H1 (cell line): ENCODE data around the gene EPB41L2. TPM values are rescaled to one million over a fixed set of nuclear protein-coding genes. Genes with fewer than 3 reads are reported as not detected.

Experiments used
- CTCF ChIA-PET: fragments of 300-600 bp; sonication (Branson Sonifier 250); formaldehyde crosslinking; loops from one replicate; lab custom pipeline; 2021; ENCODE audit not compliant: partially characterized antibody; lab: Charles Lee
- POLR2A ChIA-PET: fragments of 300-600 bp; sonication (Branson Sonifier 250); formaldehyde crosslinking; loops from one replicate; lab custom pipeline; 2021; ENCODE audit warnings: inconsistent platforms; ENCODE audit not compliant: partially characterized antibody; lab: Charles Lee
- DNase-seq, 2 experiments: peaks; one replicate each; pipeline versions ENCODE4 v3.0.0 to v3.0.0-alpha.2; 2010 to 2022; ENCODE audit warnings: low spot score in 2 of 2, low read depth in 1 of 2, mixed read lengths in 1 of 2
- FAIRE-seq: peaks from 2 replicates; lab custom pipeline; 2011; peaks lifted over from hg19 to GRCh38; lab: Jason Lieb, UNC
- H2AFZ ChIP-seq: 2 replicates; pipeline ENCODE4 v1.8.1; 2012; ENCODE audit warnings: low read length, inconsistent platforms
- H2AK5ac ChIP-seq: 2 replicates; pipeline ENCODE4 v1.6.1; 2013; ENCODE audit warnings: low read depth, low read length
- H2BK120ac ChIP-seq: replicated peaks from 2 replicates; pipeline ENCODE3; 2013; ENCODE audit warnings: low read depth, low read length, inconsistent platforms
- H2BK12ac ChIP-seq: 2 replicates; pipeline ENCODE4 v1.6.1; 2013; ENCODE audit warnings: low read depth, low read length
- H2BK15ac ChIP-seq: 2 replicates; pipeline ENCODE4 v1.6.1; 2013; ENCODE audit warnings: low read length
- H2BK20ac ChIP-seq: 2 replicates; pipeline ENCODE4 v1.6.1; 2013; ENCODE audit warnings: low read length
- H2BK5ac ChIP-seq: 2 replicates; pipeline ENCODE4 v1.6.1; 2013; ENCODE audit warnings: low read depth, low read length
- H3K14ac ChIP-seq: 2 replicates; pipeline ENCODE4 v1.6.1; 2013; ENCODE audit warnings: inconsistent platforms; ENCODE audit not compliant: insufficient read length
- H3K18ac ChIP-seq: 2 replicates; pipeline ENCODE4 v1.6.1; 2013; ENCODE audit warnings: low read length; ENCODE audit errors: extremely low read depth
- H3K23ac ChIP-seq: 2 replicates; pipeline ENCODE4 v1.6.1; 2013; ENCODE audit warnings: inconsistent platforms; ENCODE audit not compliant: insufficient read length
- H3K23me2 ChIP-seq: 2 replicates; pipeline ENCODE4 v1.6.1; 2013; ENCODE audit warnings: low read depth, low read length
- H3K27ac ChIP-seq: 2 replicates; pipeline ENCODE4 v1.6.1; 2011; ENCODE audit warnings: low read depth, low read length, inconsistent platforms
- H3K27me3 ChIP-seq, 4 experiments: replicated peaks in 1 of 4; 1 replicate in 1 of 4; 2 replicates in 3 of 4; pipeline versions ENCODE4 v1.6.1 to v1.8.1; 2011 to 2013; ENCODE audit warnings: low read length in 3 of 4, mild to moderate bottlenecking in 3 of 4, inconsistent platforms in 2 of 4, mixed read lengths in 2 of 4, moderate library complexity in 1 of 4; ENCODE audit not compliant: control insufficient read depth in 3 of 4, insufficient read depth in 3 of 4; ENCODE audit errors: extremely low read depth in 1 of 4
- H3K36me3 ChIP-seq, 4 experiments: 2 replicates each; pipeline versions ENCODE4 v1.6.1 to v1.8.1; 2011 to 2013; ENCODE audit warnings: mild to moderate bottlenecking in 4 of 4, low read length in 3 of 4, moderate library complexity in 2 of 4, control low read depth in 1 of 4, inconsistent platforms in 1 of 4; ENCODE audit not compliant: insufficient read depth in 4 of 4, control insufficient read depth in 2 of 4
- H3K4ac ChIP-seq: replicated peaks from 2 replicates; pipeline ENCODE3; 2013; ENCODE audit warnings: low read length, low read depth, mixed read lengths, inconsistent platforms; ENCODE audit not compliant: insufficient read length
- H3K4me1 ChIP-seq, 4 experiments: replicated peaks in 1 of 4; 1 replicate in 1 of 4; 2 replicates in 3 of 4; pipeline versions ENCODE4 v1.6.1 to v1.8.1; 2011 to 2013; ENCODE audit warnings: low read length in 3 of 4, inconsistent platforms in 2 of 4, mixed read lengths in 1 of 4; ENCODE audit not compliant: insufficient read depth in 4 of 4, control insufficient read depth in 3 of 4
- H3K4me2 ChIP-seq, 2 experiments: 2 replicates each; pipeline versions ENCODE4 v1.6.1 to v1.8.1; 2011 to 2013; ENCODE audit warnings: low read depth in 2 of 2, low read length in 2 of 2, control low read depth in 1 of 2, inconsistent platforms in 1 of 2, mild to moderate bottlenecking in 1 of 2; ENCODE audit not compliant: insufficient read depth in 1 of 2
- H3K4me3 ChIP-seq, 4 experiments: fragments of 200-600, 300-600 bp in 1 of 4; sonication (generic), shearing (Covaris generic), sonication (Bioruptor Twin) in 1 of 4; 2 replicates each; pipeline versions ENCODE4 v1.5.1 to v1.8.1; 2011 to 2016; ENCODE audit warnings: low read length in 4 of 4, low read depth in 3 of 4, control low read depth in 2 of 4, inconsistent platforms in 2 of 4, mild to moderate bottlenecking in 2 of 4, mixed read lengths in 1 of 4, moderate library complexity in 1 of 4; ENCODE audit not compliant: insufficient read depth in 2 of 4; ENCODE audit errors: extremely low read depth in 1 of 4
- H3K56ac ChIP-seq: replicated peaks from 2 replicates; pipeline ENCODE3; 2013; ENCODE audit warnings: low read depth, mild to moderate bottlenecking, mixed read lengths, low read length, inconsistent platforms; ENCODE audit not compliant: insufficient read length
- H3K79me1 ChIP-seq: 2 replicates; pipeline ENCODE4 v1.6.1; 2013; ENCODE audit warnings: low read depth, low read length, control low read depth
- H3K79me2 ChIP-seq, 2 experiments: 2 replicates each; pipeline versions ENCODE4 v1.6.1 to v1.8.1; 2012 to 2013; ENCODE audit warnings: low read length in 2 of 2, mild to moderate bottlenecking in 2 of 2, inconsistent platforms in 1 of 2; ENCODE audit not compliant: insufficient read depth in 2 of 2, control insufficient read depth in 1 of 2
- H3K9ac ChIP-seq, 4 experiments: replicated peaks in 1 of 4; 1 replicate in 1 of 4; 2 replicates in 3 of 4; pipeline versions ENCODE4 v1.6.1 to v1.8.1; 2011 to 2013; ENCODE audit warnings: low read depth in 3 of 4, low read length in 3 of 4, control low read depth in 2 of 4, mild to moderate bottlenecking in 2 of 4, moderate library complexity in 2 of 4, inconsistent platforms in 1 of 4; ENCODE audit errors: extremely low read depth in 1 of 4
- H3K9me3 ChIP-seq, 2 experiments: 2 replicates each; pipeline versions ENCODE4 v1.6.1 to v1.8.1; 2012 to 2013; ENCODE audit warnings: mild to moderate bottlenecking in 2 of 2, moderate library complexity in 2 of 2, control low read depth in 1 of 2, inconsistent platforms in 1 of 2, low read depth in 1 of 2, low read length in 1 of 2, mixed read lengths in 1 of 2; ENCODE audit not compliant: insufficient read depth in 2 of 2
- H4K20me1 ChIP-seq, 2 experiments: replicated peaks in 1 of 2; 2 replicates each; pipeline versions ENCODE3 to v1.8.1; 2011 to 2013; ENCODE audit warnings: inconsistent platforms in 2 of 2, low read length in 2 of 2, mild to moderate bottlenecking in 1 of 2; ENCODE audit not compliant: insufficient read depth in 2 of 2, control insufficient read depth in 1 of 2
- H4K5ac ChIP-seq: 2 replicates; pipeline ENCODE4 v1.6.1; 2013; ENCODE audit warnings: low read length, low read depth, mixed read lengths, inconsistent platforms; ENCODE audit not compliant: insufficient read length
- H4K8ac ChIP-seq: 2 replicates; pipeline ENCODE4 v1.8.0; 2013; ENCODE audit warnings: mild to moderate bottlenecking, moderate library complexity, low read length, inconsistent platforms; ENCODE audit not compliant: insufficient read depth; ENCODE audit errors: extremely low read depth
- H4K91ac ChIP-seq: replicated peaks from 2 replicates; pipeline ENCODE3; 2013; ENCODE audit warnings: low read length, mixed read lengths, inconsistent platforms; ENCODE audit not compliant: insufficient read length
- BACH1 ChIP-seq: IDR thresholded peaks from 2 replicates; pipeline ENCODE4 v1.6.1; 2012; ENCODE audit warnings: low read length, improper control_type of control experiment
- BCL11A ChIP-seq, 2 experiments: IDR thresholded peaks; one replicate each; pipeline ENCODE4 v1.6.1; 2011; ENCODE audit warnings: low read depth in 2 of 2, low read length in 2 of 2, mild to moderate bottlenecking in 2 of 2
- CBX5 ChIP-seq: fragments of 300-800, 300-1000 bp; sonication (generic); IDR thresholded peaks from 2 replicates; pipeline ENCODE4 v1.7.1; 2016; ENCODE audit warnings: antibody characterized with exemption, low read length, low read depth
- CREB1 ChIP-seq: IDR thresholded peaks from 2 replicates; pipeline ENCODE4 v1.6.1; 2012; ENCODE audit warnings: inconsistent platforms
- FOSL1 ChIP-seq: IDR thresholded peaks from 2 replicates; pipeline ENCODE4 v1.6.1; 2011; ENCODE audit warnings: mild to moderate bottlenecking, low read depth, low read length, moderate library complexity; ENCODE audit not compliant: insufficient read depth
- GABPA ChIP-seq: IDR thresholded peaks from 2 replicates; pipeline ENCODE4 v1.6.1; 2011; ENCODE audit warnings: mild to moderate bottlenecking, low read length, moderate library complexity, borderline replicate concordance; ENCODE audit not compliant: insufficient read depth
- HDAC2 ChIP-seq, 2 experiments: fragments of 300-600 bp in 1 of 2; sonication (generic) in 1 of 2; IDR thresholded peaks; 2 replicates each; pipeline ENCODE4 v1.6.1; 2011 to 2012; ENCODE audit warnings: low read depth in 2 of 2, low read length in 2 of 2, mild to moderate bottlenecking in 2 of 2, moderate library complexity in 2 of 2, borderline replicate concordance in 1 of 2, inconsistent platforms in 1 of 2
- JUND ChIP-seq: IDR thresholded peaks from 2 replicates; pipeline ENCODE4 v1.6.1; 2011; ENCODE audit warnings: mild to moderate bottlenecking, improper control_type of control experiment, low read length
- NRF1 ChIP-seq: IDR thresholded peaks from 2 replicates; pipeline ENCODE4 v1.6.1; 2011; ENCODE audit warnings: mild to moderate bottlenecking, low read depth, low read length, improper control_type of control experiment
- PHF8 ChIP-seq: fragments of 200-600 bp; sonication (generic); conservative IDR thresholded peaks from 2 replicates; pipeline ENCODE4 v1.7.1; 2012; ENCODE audit warnings: low read depth, mild to moderate bottlenecking, inconsistent platforms, low read length, moderate library complexity
- TAF7 ChIP-seq: optimal IDR thresholded peaks from 2 replicates; pipeline ENCODE3; 2011; ENCODE audit warnings: low read depth, mild to moderate bottlenecking, inconsistent platforms, low read length, moderate library complexity, borderline replicate concordance
- ZNF274 ChIP-seq: IDR thresholded peaks from 2 replicates; pipeline ENCODE4 v1.7.0; 2012; ENCODE audit warnings: low read length, borderline replicate concordance; ENCODE audit errors: extremely low read depth
- WGBS, 2 experiments: shearing (Covaris generic) in 1 of 2; methylation state at CpG; one replicate each; pipeline versions ENCODE4 v1.1.6 to v1.1.7; 2013 to 2015; ENCODE audit warnings: low lambda C conversion rate in 2 of 2, mixed read lengths in 2 of 2, inconsistent platforms in 1 of 2, low coverage in 1 of 2, missing lambda C conversion rate in 1 of 2; ENCODE audit not compliant: insufficient replicate concordance in 2 of 2, insufficient coverage in 1 of 2, insufficient read length in 1 of 2; ENCODE audit errors: extremely low coverage in 1 of 2, missing lambda C conversion rate in 1 of 2; 5-methylcytosine and 5-hydroxymethylcytosine counted together
- polyA plus RNA-seq, 7 experiments: library from polyadenylated mRNA; depleted of rRNA in 3 of 7; stranded (reverse) in 5 of 7; unstranded in 2 of 7; fragments of >200 nt in 5 of 7; fragments of 200-250 nt in 2 of 7; gene quantifications; 1 replicate in 5 of 7; 2 replicates in 1 of 7; 4 replicates in 1 of 7; pipeline versions ENCODE4 v1.2.1 to v1.2.3, GENCODE V29; 2011 to 2013; ENCODE audit warnings: missing spikeins in 2 of 7, mixed read lengths in 2 of 7
- total RNA-seq: library from RNA; stranded (reverse); fragmentation: NEBNext Ultra II Directional; extraction: Animal tissue kit (Norgen Biotek cat#: 25700); gene quantifications from 2 replicates; pipeline ENCODE4 v1.2.1, GENCODE V29; 2021

The EPB41L2 gene
- total and polyA plus RNA-seq, 2 of the 8 experiments (the other 6 are each of a cell fraction or from before 2014, with no cell fraction given): 22.5 to 123 TPM

- Histone ChIP-seq H3K14ac (no peak overlapping the region), H3K79me1 (peaks cover 7% of the 10 kb centered on the region), H4K8ac (no peak overlapping the region), H2BK20ac (no peak overlapping the region), H2BK5ac (no peak overlapping the region), H3K4ac (no peak overlapping the region), H4K5ac (no peak overlapping the region), H3K23me2 (no peaks in the 10 kb centered on the region), H3K9ac (no peak overlapping the region), H3K9me3 (no peaks in the 10 kb centered on the region), H3K27ac (no peak overlapping the region), H2BK12ac (no peak overlapping the region), H3K18ac (peak overlapping the region; percentile 55; the same call in 1 of the 2 replicates), H4K91ac (no peak overlapping the region), H3K4me2 (no peak overlapping the region), H2AK5ac (no peak overlapping the region), H3K23ac (no peak overlapping the region), H3K27me3 (no peaks in the 10 kb centered on the region), H2AFZ (no peak overlapping the region), H3K56ac (no peak overlapping the region), H3K79me2 (peaks cover 0 to 69% of the 10 kb centered on the region in 2 experiments; a peak in 3 of 4 replicates), H3K36me3 (no peaks in the 10 kb centered on the region), H2BK120ac (no peak overlapping the region), H4K20me1 (no peaks in the 10 kb centered on the region), H3K4me1 (peaks cover 7 to 17% (median 10%) of the 10 kb centered on the region in 4 experiments; a peak in 6 of 7 replicates), H2BK15ac (no peak overlapping the region), H3K4me3 (no peak overlapping the region)
- no peak for FAIRE-seq
- TF ChIP-seq HDAC2 (IDR thresholded peaks at IDR 0.05; ENCODE audit: borderline replicate concordance in 1 of 2, low read depth in 2 of 2, low read length in 2 of 2) (no peak), CBX5 (no peak), BACH1 (no peak), FOSL1 (no peak), BCL11A (IDR thresholded peaks at IDR 0.05; ENCODE audit: low read depth in 2 of 2, low read length in 2 of 2) (no peak), PHF8 (no peak), JUND (no peak), CREB1 (no peak), ZNF274 (no peak), TAF7 (no peak), NRF1 (no peak), GABPA (no peak)
- CTCF ChIA-PET: interaction anchor here (1.5 kb wide), 1 partner anchor 62 kb away, joined by 4 read pairs; the partner anchor contains the start of gene EPB41L2
- WGBS, 2 experiments: 82% methylated on average over 12 of the region's 12 CpGs; no CpG with 5 or more reads in 1 of the 2 experiments
- POLR2A ChIA-PET: interaction anchor here (0.6 to 1.3 kb wide), 3 partner anchors 12 to 127 kb away, joined by 3 read pairs; no protein-coding TSS in a partner anchor
- DNase-seq: no peak
These were observed 61.8 kb downstream of the EPB41L2 start for GRCh38 chr6:131001111-131001736.
